Measurements from ENCODE around the gene FGFRL1. TPM values are rescaled to one million over a fixed set of nuclear protein-coding genes. Genes with fewer than 3 reads are reported as not detected.

The FGFRL1 gene
- polyA plus RNA-seq, 1 donor (not counting 4 experiments of a cell fraction or from before 2014, with no cell fraction given): 2.8 TPM

DNA sequence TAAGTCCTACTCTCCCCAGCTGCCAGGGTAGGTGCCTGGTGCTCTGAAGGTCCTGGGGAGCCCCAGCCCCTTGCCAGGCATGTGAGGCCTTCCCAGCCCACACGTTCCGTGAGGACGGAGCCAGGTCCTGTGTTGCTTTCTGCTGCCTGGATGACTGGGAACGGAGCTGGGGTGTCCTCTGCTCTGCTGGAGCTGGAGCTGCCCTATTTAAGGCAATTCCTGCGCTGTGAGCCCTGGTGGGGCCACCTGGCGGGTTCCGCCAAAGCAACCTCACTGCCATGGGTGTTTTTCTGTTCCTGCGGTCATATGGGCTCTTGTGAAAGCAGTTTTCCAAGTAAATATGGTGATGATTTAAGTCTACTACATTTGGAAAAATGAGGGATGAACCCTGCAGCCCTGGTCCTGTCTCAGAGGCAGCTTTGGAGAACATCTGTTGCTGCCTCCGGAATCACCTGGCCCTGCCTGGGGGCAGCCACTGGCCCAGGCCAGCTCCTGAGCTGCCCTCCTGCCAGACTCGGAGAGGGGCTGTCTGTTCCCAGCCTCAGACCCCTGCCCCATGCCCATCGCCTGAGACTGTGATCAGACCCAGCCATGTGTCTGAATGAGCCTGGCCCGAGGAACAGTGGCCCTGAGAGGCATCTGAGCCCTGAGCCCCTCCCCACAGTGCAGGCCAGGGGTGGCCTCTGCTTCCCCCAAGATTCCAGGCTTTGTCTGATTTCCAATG, 33.2 kb downstream of the FGFRL1 start:
- no peak for FAIRE-seq
- peaks cover 35% of the 10 kb centered on the region for H3K4me1 ChIP-seq (ENCODE audit: control insufficient read depth, extremely low read depth, insufficient read depth, low read length)

DNA sequence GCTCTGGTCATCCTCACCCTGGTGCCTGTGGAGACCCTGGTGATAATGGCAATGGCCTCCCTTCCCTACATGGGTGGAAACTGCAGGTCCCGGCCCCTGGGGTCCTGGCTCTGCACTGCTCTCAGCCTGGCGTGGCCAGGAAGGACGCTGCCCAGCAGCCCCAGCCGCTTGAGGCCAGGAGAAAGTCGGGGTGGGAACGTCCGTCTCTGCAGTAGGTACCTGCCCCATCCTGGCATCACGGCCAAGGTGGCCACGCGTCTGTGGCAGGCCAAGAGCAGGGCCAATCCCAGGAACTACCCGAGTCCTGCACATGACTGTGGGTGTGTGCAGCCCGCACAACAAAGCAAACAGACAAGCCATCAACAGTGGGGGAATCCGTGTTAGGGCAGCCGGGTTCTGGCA, 33.8 kb downstream of the FGFRL1 start:
- no peaks in the 10 kb centered on the region for H3K79me2 ChIP-seq (ENCODE audit: control insufficient read depth, insufficient read depth, low read length)
- H3K36me3 ChIP-seq (ENCODE audit: control insufficient read depth in 2 of 2, extremely low read depth in 1 of 2, insufficient read depth in 2 of 2, low read length in 2 of 2): no peaks in the 10 kb centered on the region
- no peaks in the 10 kb centered on the region for H3K9me1 ChIP-seq (ENCODE audit: control insufficient read depth, extremely low read depth, insufficient read depth, low read length)
- no peak overlapping the region for H2AFZ ChIP-seq (ENCODE audit: control insufficient read depth, low read length)
- no peaks in the 10 kb centered on the region for H4K20me1 ChIP-seq (ENCODE audit: control insufficient read depth, extremely low read depth, insufficient read depth, low read length)
- no peak overlapping the region for H3K9ac ChIP-seq (ENCODE audit: control insufficient read depth, extremely low read depth, insufficient read depth, low read length)
- H3K27ac ChIP-seq (ENCODE audit: control insufficient read depth, insufficient read depth, low read length): no peak overlapping the region
- DNase-seq (ENCODE audit: low read depth, low spot score) (no peak), FAIRE-seq (no peak)
- peaks cover 28% of the 10 kb centered on the region for H3K27me3 ChIP-seq (ENCODE audit: control insufficient read depth, extremely low read depth, insufficient read depth, low read length)
- H3K9me3 ChIP-seq (ENCODE audit: control insufficient read depth, low read depth, low read length): no peaks in the 10 kb centered on the region
- H3K4me3 ChIP-seq (ENCODE audit: control insufficient read depth in 2 of 3, extremely low read depth in 1 of 3, insufficient read depth in 2 of 3, low read depth in 1 of 3, low read length in 3 of 3): no peak overlapping the region
- no peak overlapping the region for H3K4me2 ChIP-seq (ENCODE audit: control insufficient read depth, extremely low read depth, insufficient read depth, low read depth, low read length)
- H3K4me1 ChIP-seq (ENCODE audit: control insufficient read depth, extremely low read depth, insufficient read depth, low read length): peaks cover 31% of the 10 kb centered on the region
- no peak for TF ChIP-seq EZH2 (IDR thresholded peaks at IDR 0.05; ENCODE audit: low read length)
- no peak for TF ChIP-seq CTCF (optimal IDR thresholded peaks at IDR 0.05 in 1 of 3, IDR thresholded peaks at IDR 0.05 in 1 of 3, conservative IDR thresholded peaks at IDR 0.05 in 1 of 3; ENCODE audit: extremely low read depth in 1 of 3, insufficient read depth in 2 of 3, low read length in 3 of 3)
- dilution Hi-C loops (cut with MboI; ENCODE audit: extremely low pct_ligation_motif_present, low sequenced_read_pairs): no loop called here

More for the DNA sequence above, 33.2 kb downstream of the FGFRL1 start:
- H3K79me2 ChIP-seq (ENCODE audit: control insufficient read depth, insufficient read depth, low read length): no peaks in the 10 kb centered on the region
- H3K9ac ChIP-seq (ENCODE audit: control insufficient read depth, extremely low read depth, insufficient read depth, low read length): no peak overlapping the region
- H2AFZ ChIP-seq (ENCODE audit: control insufficient read depth, low read length): no peak overlapping the region
- dilution Hi-C loops (cut with MboI; ENCODE audit: extremely low pct_ligation_motif_present, low sequenced_read_pairs): no loop called here
- H3K36me3 ChIP-seq (ENCODE audit: control insufficient read depth in 2 of 2, extremely low read depth in 1 of 2, insufficient read depth in 2 of 2, low read length in 2 of 2): no peaks in the 10 kb centered on the region
- H3K27ac ChIP-seq (ENCODE audit: control insufficient read depth, insufficient read depth, low read length): no peak overlapping the region
- no peaks in the 10 kb centered on the region for H4K20me1 ChIP-seq (ENCODE audit: control insufficient read depth, extremely low read depth, insufficient read depth, low read length)
- no peak for DNase-seq (ENCODE audit: low read depth, low spot score)
- no peaks in the 10 kb centered on the region for H3K9me1 ChIP-seq (ENCODE audit: control insufficient read depth, extremely low read depth, insufficient read depth, low read length)
- no peaks in the 10 kb centered on the region for H3K9me3 ChIP-seq (ENCODE audit: control insufficient read depth, low read depth, low read length)
- TF ChIP-seq EZH2 (IDR thresholded peaks at IDR 0.05; ENCODE audit: low read length) (no peak), CTCF (optimal IDR thresholded peaks at IDR 0.05 in 1 of 3, IDR thresholded peaks at IDR 0.05 in 1 of 3, conservative IDR thresholded peaks at IDR 0.05 in 1 of 3; ENCODE audit: extremely low read depth in 1 of 3, insufficient read depth in 2 of 3, low read length in 3 of 3) (no peak)
- no peak overlapping the region for H3K4me2 ChIP-seq (ENCODE audit: control insufficient read depth, extremely low read depth, insufficient read depth, low read depth, low read length)
- H3K27me3 ChIP-seq (ENCODE audit: control insufficient read depth, extremely low read depth, insufficient read depth, low read length): peaks cover 24% of the 10 kb centered on the region
- no peak overlapping the region for H3K4me3 ChIP-seq (ENCODE audit: control insufficient read depth in 2 of 3, extremely low read depth in 1 of 3, insufficient read depth in 2 of 3, low read depth in 1 of 3, low read length in 3 of 3)

Data from keratinocyte (primary cell).